ENCODE results near the gene APOL3. TPM values are rescaled to one million over a fixed set of nuclear protein-coding genes. Genes with fewer than 3 reads are reported as not detected.

APOL3 gene
- total and polyA plus RNA-seq, 2 experiments from 2014 or later = 1.3 to 2.1 TPM

GRCh38 chr22:36129071-36129470 is 31.5 kb downstream of the APOL3 start:
- H3K4me1 ChIP-seq (ENCODE audit: insufficient read depth) = no peaks in the 10 kb centered on the region
- no peaks in the 10 kb centered on the region for H4K20me1 ChIP-seq (ENCODE audit: insufficient read depth, poor library complexity, severe bottlenecking)
- H2AFZ ChIP-seq = no peak overlapping the region
- H3K79me2 ChIP-seq = no peaks in the 10 kb centered on the region
- no peaks in the 10 kb centered on the region for H3K9me2 ChIP-seq (replicated peaks; ENCODE audit: insufficient read depth)
- H3K27ac ChIP-seq = no peak overlapping the region
- H3K4me3 ChIP-seq = no peak overlapping the region
- no peak for DNase-seq (ENCODE audit: low spot score)
- no peaks in the 10 kb centered on the region for H3K9me3 ChIP-seq (ENCODE audit: low read depth)
- H3K4me2 ChIP-seq = no peak overlapping the region
- 88% methylated on average over 9 of the region's 9 CpGs for WGBS (ENCODE audit: low lambda C conversion rate, missing lambda C conversion rate)
- no peaks in the 10 kb centered on the region for H3K36me3 ChIP-seq (replicated peaks; ENCODE audit: insufficient read depth, low read depth)
- peaks cover 4% of the 10 kb centered on the region for H3K27me3 ChIP-seq
- TF ChIP-seq, protein P1, sequence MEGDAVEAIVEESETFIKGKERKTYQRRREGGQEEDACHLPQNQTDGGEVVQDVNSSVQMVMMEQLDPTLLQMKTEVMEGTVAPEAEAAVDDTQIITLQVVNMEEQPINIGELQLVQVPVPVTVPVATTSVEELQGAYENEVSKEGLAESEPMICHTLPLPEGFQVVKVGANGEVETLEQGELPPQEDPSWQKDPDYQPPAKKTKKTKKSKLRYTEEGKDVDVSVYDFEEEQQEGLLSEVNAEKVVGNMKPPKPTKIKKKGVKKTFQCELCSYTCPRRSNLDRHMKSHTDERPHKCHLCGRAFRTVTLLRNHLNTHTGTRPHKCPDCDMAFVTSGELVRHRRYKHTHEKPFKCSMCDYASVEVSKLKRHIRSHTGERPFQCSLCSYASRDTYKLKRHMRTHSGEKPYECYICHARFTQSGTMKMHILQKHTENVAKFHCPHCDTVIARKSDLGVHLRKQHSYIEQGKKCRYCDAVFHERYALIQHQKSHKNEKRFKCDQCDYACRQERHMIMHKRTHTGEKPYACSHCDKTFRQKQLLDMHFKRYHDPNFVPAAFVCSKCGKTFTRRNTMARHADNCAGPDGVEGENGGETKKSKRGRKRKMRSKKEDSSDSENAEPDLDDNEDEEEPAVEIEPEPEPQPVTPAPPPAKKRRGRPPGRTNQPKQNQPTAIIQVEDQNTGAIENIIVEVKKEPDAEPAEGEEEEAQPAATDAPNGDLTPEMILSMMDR (IDR thresholded peaks at IDR 0.05; ENCODE audit: poor library complexity) = no peak
- no peak for TF ChIP-seq EZH2 (IDR thresholded peaks at IDR 0.05; ENCODE audit: borderline replicate concordance)

- no peak overlapping the region for H2AFZ ChIP-seq
- H3K27ac ChIP-seq = no peak overlapping the region
- H3K36me3 ChIP-seq (replicated peaks; ENCODE audit: insufficient read depth, low read depth) = no peaks in the 10 kb centered on the region
- no peaks in the 10 kb centered on the region for H4K20me1 ChIP-seq (ENCODE audit: insufficient read depth, poor library complexity, severe bottlenecking)
- H3K79me2 ChIP-seq = no peaks in the 10 kb centered on the region
- no peak overlapping the region for H3K4me3 ChIP-seq
- no peaks in the 10 kb centered on the region for H3K9me3 ChIP-seq (ENCODE audit: low read depth)
- H3K4me2 ChIP-seq = no peak overlapping the region
- whole genome bisulfite sequencing (ENCODE audit: low lambda C conversion rate, missing lambda C conversion rate) = 96% methylated on average over 1 of the region's 1 CpG
- no peaks in the 10 kb centered on the region for H3K4me1 ChIP-seq (ENCODE audit: insufficient read depth)
- H3K9me2 ChIP-seq (replicated peaks; ENCODE audit: insufficient read depth) = no peaks in the 10 kb centered on the region
- no peak for DNase-seq (ENCODE audit: low spot score)
- H3K27me3 ChIP-seq = no peaks in the 10 kb centered on the region
- TF ChIP-seq EZH2phosphoT487 (IDR thresholded peaks at IDR 0.05; ENCODE audit: low read depth, severe bottlenecking, unreplicated experiment) = no peak
- TF ChIP-seq, protein P1 (IDR thresholded peaks at IDR 0.05; ENCODE audit: poor library complexity) = no peak
- no peak for TF ChIP-seq EZH2 (IDR thresholded peaks at IDR 0.05; ENCODE audit: borderline replicate concordance)
Observed at GRCh38 chr22:36125994-36126531, 34.5 kb downstream of the APOL3 start.

DNA sequence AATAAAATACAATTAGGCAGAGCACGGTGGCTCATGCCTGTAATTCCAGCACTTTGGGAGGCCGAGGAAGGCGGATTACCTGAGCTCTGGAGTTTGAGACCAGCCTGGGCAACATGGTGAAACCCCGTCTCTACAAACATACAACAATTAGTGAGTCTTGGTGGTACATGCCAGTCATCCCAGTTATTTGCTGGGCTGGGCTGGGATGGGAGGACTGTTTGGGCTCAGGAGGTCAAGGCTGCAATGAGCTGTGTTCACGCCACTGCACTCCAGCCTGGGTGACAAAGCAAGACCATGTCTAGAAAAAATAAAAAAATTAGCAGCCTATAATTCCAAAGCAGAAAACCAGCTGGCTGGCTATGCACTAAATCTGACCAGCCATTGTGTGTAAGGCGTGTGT is 35.1 kb downstream of the APOL3 start:
- WGBS (ENCODE audit: low lambda C conversion rate, missing lambda C conversion rate) = 87% methylated on average over 6 of the region's 6 CpGs
- no peaks in the 10 kb centered on the region for H3K4me1 ChIP-seq (ENCODE audit: insufficient read depth)
- no peaks in the 10 kb centered on the region for H3K9me2 ChIP-seq (replicated peaks; ENCODE audit: insufficient read depth)
- H3K79me2 ChIP-seq = no peaks in the 10 kb centered on the region
- H3K27me3 ChIP-seq = no peaks in the 10 kb centered on the region
- no peaks in the 10 kb centered on the region for H3K9me3 ChIP-seq (ENCODE audit: low read depth)
- no peak overlapping the region for H3K4me3 ChIP-seq
- no peaks in the 10 kb centered on the region for H4K20me1 ChIP-seq (ENCODE audit: insufficient read depth, poor library complexity, severe bottlenecking)
- H3K27ac ChIP-seq = no peak overlapping the region
- H3K36me3 ChIP-seq (replicated peaks; ENCODE audit: insufficient read depth, low read depth) = no peaks in the 10 kb centered on the region
- no peak overlapping the region for H3K4me2 ChIP-seq
- no peak overlapping the region for H2AFZ ChIP-seq
- DNase-seq (ENCODE audit: low spot score) = no peak
- TF ChIP-seq EZH2 (IDR thresholded peaks at IDR 0.05; ENCODE audit: borderline replicate concordance) (no peak), EZH2phosphoT487 (IDR thresholded peaks at IDR 0.05; ENCODE audit: low read depth, severe bottlenecking, unreplicated experiment) (no peak)
- TF ChIP-seq, protein P1 (IDR thresholded peaks at IDR 0.05; ENCODE audit: poor library complexity) = no peak

- WGBS (ENCODE audit: low lambda C conversion rate, missing lambda C conversion rate) = 80% methylated on average over 11 of the region's 11 CpGs
- TF ChIP-seq EZH2phosphoT487 (IDR thresholded peaks at IDR 0.05; ENCODE audit: low read depth, severe bottlenecking, unreplicated experiment) (no peak), EZH2 (IDR thresholded peaks at IDR 0.05; ENCODE audit: borderline replicate concordance) (no peak)
- TF ChIP-seq, protein P1 (IDR thresholded peaks at IDR 0.05; ENCODE audit: poor library complexity) = no peak
- H3K27ac ChIP-seq = no peak overlapping the region
Observed at GRCh38 chr22:36124666-36125065, 35.9 kb downstream of the APOL3 start.

More at GRCh38 chr22:36124666-36125065, 35.9 kb downstream of the APOL3 start:
- H3K9me3 ChIP-seq (ENCODE audit: low read depth) = no peaks in the 10 kb centered on the region
- no peaks in the 10 kb centered on the region for H3K4me1 ChIP-seq (ENCODE audit: insufficient read depth)
- H3K4me3 ChIP-seq = no peak overlapping the region
- no peak overlapping the region for H2AFZ ChIP-seq
- H3K9me2 ChIP-seq (replicated peaks; ENCODE audit: insufficient read depth) = no peaks in the 10 kb centered on the region
- H3K27me3 ChIP-seq = no peaks in the 10 kb centered on the region
- DNase-seq (ENCODE audit: low spot score) = no peak
- no peaks in the 10 kb centered on the region for H3K36me3 ChIP-seq (replicated peaks; ENCODE audit: insufficient read depth, low read depth)
- no peaks in the 10 kb centered on the region for H3K79me2 ChIP-seq
- no peak overlapping the region for H3K4me2 ChIP-seq
- H4K20me1 ChIP-seq (ENCODE audit: insufficient read depth, poor library complexity, severe bottlenecking) = no peaks in the 10 kb centered on the region

All from hepatocyte (in vitro differentiated cells).